Dedifferentiated amniotic fluid mesenchymal stem cell (primary cell): ENCODE results near the gene GORASP2.
"Not testable (repeated sequence)": the region's sequence is repeated elsewhere in the genome, so short reads cannot be mapped to it uniquely, and the experiment has no call there.

Experiments
- DNase-seq: peaks from one replicate; pipeline ENCODE4 v3.0.0-alpha.2; 2016; ENCODE audit errors: extremely low spot score

The GORASP2 gene

DNA sequence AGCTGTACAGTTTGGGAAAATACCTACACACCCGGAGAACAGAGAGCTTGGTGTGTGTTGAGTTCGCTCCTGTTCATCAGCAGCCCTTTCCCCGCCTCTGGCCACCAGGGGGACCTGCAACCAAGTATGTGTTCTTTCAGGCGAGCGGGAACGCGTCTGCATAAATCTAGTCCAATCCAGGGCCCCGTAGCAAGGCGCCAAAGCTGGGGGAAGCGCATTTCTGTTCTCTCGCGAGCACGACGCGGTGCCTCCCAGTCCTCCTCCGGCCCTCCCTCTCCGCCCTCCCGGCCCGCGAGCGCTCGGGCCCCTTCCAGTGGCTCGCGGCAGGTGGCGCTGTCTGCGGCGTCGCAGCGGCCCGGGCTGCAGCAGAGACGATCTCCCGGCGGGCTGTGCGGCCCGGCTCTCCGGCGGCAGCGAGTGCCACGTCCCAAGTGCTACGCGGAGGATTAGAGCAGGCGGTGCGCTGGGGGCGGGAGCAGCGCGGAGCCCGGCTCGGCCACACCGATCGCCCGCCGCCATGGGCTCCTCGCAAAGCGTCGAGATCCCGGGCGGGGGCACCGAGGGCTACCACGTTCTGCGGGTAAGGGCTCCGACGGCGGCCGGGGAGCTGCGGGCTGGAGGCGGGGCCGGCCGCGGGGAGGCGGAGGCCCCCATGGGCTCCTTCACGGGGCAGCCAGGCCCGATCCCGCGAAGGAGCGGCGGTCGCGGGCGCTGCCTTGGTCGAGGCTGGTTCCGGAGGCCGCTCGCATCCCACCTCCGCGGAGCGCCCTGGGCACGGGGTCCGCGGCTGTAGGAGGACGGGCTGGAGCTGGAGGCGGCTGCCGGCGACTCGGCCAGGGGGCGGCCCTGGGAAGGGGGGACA, at the start of gene GORASP2:
TSS of gene GORASP2 (plus strand) at position 430 of the 862 bp plus-strand sequence. CDS start at position 518, 88 bp downstream.
- DNase-seq, result peak; percentile 100

DNA sequence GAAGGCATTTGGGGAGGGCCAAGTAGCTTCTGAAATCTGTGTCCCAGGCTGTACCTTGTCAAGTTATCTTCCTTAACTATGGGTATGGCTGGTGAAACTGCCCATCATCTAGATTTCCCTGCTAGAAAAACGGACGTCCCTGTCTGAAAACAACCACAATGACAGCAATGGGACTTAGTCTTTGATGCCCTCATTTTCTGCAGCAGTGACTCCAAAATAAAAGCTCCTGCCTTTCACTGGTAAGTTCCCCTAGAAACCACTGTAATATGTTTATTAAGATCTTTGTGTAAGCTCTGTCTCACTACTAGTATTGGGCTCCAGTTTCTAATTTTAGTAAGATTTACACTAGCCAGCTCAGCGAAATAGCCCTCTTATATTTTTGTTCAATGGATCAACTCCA, 47.2 kb upstream of the GORASP2 start:
- no peak for DNase-seq

DNA sequence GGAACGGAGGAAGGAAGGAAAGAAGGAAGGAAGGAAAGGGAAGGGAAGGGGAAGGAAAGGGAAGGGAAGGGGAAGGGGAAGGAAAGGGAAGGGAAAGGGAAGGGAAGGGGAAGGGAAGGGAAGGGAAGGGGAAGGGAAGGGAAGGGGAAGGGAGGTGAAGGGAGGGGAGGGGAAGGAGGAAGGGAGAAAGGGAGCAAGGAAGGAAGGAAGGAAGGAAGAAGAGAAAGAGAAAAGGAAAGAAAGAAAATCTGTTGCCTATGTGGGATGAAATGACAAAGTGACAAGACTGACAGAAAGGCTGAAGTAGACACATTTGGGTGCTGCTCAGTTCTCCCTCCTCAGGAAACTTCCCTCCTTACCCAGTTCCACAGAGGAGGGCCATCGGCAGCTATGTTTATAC, 46.3 kb upstream of the GORASP2 start:
- DNase-seq, result no peak

DNA sequence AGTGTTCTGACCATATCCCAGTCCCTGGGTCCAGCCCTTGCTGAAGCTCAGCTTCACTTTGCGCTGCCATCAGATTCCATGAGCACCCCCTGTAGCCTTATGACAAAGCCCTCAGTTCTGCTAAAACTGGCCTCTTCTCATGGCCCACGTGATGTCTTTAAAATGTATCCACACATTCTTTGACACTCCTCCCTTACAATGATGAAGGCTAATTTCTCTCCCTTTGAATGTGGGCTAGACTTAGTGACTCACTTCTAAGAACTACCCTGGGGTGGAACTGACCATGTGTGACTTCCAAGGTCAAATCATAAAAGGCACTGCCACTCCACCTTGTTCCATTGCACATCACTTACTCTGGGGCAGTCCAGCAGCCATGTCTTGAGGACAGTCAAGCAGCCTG, 45.4 kb upstream of the GORASP2 start:
- no peak for DNase-seq

DNA sequence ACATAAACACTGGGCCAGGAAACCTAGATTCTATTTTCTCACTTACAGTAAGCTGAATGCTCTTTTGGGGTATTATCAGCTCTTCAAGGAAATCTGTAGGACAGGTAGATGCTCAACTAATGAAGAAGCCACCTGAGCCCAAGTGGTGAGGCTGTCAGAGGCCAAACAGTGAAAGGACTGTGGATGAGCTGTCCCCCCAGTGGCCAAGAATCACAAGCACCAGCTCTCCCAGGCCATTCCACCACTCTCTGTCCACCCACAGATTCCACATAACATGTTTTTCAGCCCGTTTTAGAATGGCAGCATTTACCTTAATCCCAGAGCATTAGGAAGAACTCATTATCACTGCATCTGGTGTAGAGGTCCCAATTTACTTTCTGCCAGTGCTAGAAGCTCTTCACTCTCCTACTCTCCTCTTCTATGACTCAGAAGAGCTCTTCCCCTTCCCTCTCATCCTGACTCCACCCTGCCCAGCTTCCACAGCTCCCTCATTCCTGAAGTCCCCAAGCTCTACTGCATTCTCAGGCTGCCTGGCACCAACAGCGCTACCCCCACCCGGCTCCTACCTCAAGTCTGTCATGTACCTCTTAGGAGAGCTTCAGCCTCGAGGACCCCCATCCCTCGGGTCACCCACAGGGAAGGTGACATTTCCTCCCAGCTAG, 43.8 kb upstream of the GORASP2 start:
- no peak for DNase-seq

DNA sequence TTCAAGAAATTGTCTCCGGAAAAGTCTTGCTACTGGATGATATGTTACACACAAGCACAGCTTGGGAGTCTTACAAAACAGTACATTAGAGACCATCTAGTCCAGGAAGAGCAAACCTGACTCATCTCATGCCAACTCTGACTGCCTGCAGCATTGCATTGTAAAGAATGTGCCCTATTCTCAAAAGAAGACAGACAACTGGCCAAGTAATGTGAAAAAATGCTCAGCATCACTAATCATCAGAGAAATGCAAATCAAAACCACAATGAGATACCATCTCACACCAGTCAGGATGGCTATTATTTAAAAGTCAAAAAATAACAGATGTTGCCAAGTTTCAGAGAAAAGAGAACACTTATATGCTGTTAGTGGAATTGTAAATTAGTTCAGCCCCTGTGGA, 42.7 kb upstream of the GORASP2 start:
- DNase-seq, result peak; percentile 38

DNA sequence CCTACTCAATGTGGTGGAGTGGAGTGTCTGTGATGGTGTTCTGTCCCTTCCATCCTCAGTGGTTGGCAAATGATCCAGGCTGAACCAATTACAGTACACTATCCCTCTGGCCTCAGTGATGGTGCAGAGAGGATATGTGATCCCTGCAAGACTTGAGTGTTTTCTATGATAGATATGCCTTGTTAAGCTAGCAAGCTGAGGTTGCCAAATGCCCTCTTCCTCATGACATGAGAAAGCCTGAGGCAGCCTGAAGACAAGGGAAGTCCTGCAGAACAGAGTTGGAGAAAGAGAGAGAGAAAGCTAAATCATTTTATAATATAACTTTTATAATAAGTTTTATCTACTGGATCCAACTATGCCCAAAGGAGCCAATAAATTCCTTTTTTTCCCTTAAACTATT, 41.6 kb upstream of the GORASP2 start:
- no peak for DNase-seq

DNA sequence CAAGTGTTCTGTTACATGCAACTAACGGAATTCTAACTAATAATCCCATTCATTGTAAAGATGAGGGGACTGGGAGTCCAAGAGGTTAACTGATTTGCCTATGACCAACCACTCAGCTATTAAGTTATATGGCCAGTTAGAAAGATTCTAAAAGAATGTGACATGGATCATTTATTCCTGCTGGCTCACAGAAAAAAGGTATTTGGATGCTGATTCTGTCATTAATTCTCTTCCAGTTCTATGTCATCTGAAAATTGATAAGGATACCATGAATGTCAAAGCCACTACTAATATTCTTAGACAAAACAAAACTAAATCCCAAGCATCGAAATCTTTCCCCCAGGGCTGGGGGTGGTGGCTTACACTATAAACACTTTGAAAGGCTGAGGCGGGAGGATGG, 41.2 kb upstream of the GORASP2 start:
- DNase-seq, result no peak

DNA sequence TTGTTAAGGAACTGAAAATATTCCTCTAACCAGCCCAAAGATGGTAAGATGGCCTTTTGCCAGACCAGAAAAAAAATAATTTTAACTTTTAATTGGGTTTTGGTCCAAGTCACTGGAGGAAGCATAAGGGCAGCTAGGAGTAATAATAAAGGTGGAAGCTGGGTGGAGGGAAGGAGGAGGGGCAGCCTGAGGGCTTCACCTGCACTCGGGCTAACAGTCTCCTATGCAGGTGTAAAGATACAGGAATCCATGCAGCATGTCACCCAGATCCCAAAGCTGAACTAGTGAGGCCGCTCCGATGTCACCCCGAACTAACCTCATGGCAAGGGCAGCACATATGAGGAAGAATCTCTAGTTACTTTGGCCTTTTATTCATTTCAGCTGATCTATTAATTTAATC, 37.2 kb upstream of the GORASP2 start:
- DNase-seq, result no peak

DNA sequence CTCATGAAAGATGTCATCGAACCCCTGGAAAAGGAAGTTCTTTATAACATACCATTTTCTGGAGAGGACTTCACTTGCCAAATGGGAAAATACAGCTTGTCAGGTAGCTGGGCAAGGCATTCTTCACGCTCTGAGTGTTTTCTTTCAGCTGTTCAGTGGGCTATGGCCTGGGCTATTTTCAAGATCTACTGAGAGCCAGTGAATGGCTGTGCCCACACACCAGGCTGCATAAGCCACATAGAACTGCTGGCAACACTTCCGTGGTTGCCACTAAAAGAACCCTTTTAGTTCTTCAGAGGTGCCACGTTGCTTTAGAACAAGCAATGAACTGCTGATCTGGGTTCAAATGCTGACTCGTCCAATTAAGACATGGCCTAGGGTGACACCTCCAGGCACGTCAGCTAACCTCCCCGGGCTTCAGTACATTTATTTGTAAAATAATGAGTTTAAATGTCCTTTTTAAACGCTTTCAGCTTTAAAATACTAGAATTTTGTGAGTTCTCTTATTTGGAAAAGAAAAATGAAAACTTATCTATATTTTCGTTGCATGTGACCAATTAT, 36.6 kb upstream of the GORASP2 start:
- no peak for DNase-seq

DNA sequence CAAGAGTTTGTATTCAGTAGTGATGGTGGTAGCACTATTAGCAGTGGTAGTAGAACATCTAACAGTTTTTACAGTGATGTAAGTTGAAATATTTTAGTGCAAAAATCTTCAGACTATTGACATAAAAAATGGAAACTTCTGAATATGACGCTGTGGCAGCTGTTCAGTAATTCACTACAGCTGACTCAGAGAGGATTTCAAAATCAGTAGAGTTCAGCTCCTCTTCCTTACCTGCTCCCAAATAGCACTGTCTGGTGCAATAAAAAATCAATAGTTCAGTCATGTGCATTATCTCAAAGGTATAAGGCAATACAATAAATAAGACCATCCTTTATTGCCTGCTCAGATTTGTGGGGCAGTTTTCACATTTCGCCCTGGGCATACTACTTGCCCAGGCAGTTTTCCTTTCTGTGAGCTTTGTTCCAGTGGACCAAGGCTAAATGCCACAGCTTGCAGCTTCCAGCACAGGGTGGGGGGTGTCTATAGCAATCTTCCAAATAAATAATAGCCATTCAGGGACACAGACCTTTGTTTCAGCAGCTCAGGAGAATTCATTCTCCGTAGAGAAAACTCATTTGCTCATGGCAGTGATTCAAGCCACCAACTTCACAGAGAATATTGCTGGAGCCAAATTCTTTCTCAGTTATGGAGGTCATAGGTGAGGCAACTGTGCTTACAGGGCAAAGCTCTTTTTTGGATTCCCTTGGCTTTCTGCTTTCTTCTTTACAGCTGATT, 33.9 kb upstream of the GORASP2 start:
- no peak for DNase-seq

DNA sequence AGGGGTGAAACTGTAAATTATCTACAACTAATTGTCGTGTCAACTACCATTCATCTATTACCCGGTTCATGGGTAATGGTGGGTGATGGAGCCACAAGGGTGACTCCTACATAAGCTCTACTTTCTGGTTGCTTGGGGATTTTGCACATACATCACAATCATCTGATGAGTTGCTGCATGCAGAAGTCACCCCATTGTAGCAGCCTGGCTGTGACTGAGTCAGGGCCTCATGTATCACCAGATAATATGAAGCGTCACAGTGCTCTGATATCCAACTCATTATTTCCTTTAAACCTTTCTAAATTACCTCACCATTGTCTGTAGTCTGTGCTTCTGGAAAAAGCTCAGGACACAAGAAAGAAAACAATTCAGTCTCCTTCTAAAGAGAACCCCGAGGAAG, 32.4 kb upstream of the GORASP2 start:
- DNase-seq, result no peak

DNA sequence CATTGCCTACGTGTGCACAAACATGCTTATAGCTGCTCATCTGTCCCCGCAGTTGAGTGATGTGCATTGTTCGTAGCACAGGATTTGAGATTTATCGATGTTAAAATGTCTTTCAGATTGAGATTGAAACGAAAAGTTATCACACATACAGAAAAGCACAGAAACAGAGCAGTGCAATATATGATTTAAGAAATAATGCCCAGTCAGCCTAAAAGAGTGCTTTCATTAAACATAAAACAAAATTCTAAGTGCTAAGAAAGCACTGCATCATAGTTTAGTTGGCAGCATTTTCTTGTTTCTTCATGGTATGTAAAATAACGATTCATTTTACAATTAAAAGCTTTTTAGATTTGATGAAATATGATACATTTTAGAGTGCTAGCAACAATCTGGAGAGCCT, 31.9 kb upstream of the GORASP2 start:
- DNase-seq, result no peak

DNA sequence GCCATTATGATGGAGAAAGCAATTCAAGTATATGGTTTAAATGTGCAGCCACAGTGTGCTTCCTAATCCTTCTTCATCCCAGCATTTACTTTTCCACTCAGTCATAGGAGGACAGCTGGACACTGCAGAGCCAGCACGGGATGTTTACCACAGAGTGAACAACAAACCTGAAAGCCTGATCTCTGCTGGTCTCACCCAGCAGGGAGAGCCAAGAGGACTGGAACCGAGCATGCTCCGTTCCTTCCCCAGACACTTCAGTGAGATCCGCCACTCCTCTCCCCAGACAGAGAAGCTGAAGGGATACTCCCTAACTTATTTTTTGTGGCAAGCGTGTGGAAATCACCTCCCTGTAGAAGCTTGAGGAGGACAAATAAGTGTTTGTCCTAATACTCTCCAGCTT, 23.2 kb upstream of the GORASP2 start:
- no peak for DNase-seq

DNA sequence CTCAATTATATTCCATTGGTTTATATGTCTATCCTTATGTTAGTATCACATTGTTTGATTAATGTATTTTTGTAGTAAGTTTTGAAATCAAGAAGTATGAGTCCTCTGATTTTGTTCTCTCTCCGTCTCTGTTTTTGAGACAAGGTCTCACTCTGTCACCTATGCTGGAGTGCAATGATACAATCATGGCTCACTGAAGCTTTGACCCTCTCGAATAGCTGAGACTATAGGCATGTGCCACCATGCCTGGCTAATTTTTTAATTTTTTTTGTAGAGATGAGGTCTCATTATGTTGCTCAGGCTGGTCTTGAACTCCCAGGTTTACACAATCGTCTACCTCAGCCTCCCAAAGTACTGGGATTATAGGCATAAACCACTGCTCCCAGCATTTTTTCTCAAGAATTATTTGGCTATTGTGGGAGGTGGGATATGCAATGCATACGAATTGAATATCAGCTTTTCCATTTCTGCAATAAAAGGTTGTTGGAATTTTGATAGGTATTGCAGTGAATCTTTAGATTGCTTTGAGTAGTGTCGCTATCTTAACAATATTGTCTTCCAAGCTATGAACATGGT, 17.7 kb upstream of the GORASP2 start:
- no peak for DNase-seq

DNA sequence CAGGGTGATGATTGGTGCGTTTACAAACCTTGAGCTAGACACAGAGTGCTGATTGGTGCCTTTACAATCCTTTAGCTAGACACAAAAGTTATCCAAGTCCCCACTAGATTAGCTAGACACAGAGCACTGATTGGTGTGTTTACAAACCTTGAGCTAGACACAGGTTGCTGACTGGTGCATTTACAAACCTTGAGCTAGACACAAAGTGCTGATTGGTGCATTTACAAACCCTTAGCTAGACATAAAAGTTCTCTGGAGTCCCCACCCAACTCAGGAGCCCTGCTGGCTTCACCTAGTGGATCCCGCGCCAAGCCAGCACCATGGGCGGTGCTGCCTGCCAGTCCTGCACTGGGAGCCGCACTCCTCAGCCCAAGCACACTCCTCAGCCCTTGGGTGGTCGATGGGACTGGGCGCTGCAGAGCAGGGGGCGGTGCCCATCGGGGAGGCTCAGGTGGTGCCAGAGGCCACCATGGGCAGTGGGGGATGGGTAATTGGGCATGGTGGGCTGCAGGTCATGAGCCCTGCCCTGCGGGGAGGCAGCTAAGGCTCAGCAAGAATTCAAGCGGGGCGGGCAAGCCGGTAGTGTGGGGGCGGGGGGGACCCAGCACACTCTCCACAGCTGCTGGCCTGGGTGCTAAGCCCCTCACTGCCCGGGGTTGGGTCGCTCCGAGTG, 13.9 kb upstream of the GORASP2 start:
- not testable (repeated sequence) for DNase-seq

DNA sequence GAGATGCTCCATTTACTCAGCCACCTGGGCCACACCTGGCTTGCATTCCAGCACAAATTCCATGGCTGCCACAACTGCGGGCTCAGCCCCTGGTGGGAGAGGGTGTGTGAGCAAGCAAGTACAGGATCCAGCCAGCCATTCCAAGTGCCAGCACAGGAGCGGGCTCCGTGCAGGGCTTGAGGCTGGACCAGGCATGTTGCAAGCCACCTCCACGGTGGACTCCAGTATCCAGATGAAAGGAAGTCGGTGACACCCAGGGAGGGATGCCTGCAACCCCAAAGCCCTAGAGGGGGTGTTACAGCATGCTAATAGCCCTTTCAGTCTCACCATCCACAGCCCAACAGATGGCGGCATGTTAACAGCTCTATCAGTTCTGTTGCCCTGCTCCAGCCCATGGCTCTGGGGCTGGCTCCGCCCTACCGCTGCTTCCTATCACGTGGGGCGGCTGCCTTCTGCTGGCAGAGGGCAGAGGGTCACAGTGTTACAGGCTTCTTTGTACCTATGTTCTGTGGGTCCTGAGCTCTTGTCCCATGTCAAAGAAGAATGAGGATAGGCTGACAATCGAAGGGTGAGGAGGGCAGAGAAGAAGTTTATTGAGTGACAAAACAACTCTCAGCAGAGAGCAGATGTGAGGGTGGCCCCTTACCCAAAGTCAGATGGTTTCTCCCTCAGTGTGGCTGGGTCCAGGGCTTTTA, 11.7 kb upstream of the GORASP2 start:
- DNase-seq, result no peak

DNA sequence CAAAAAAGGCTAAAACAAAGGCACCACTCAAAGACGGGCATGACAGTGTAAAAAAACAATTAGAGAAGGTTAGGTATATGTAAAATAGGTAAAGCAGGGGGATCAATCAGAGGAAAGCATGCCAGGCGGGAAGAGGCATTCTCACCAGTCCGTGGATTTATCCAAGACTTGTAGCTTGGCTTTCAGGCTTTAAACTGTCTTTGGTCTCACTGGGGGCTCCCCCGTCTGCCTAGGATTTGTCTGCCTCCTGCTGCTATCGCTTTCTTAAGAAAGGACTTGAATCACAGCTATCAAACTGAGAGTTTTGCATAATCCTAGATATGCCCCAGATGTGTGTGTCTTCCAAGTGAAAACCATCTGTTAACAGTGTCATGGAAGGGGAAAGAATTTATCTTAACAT, 11.1 kb upstream of the GORASP2 start:
- no peak for DNase-seq

DNA sequence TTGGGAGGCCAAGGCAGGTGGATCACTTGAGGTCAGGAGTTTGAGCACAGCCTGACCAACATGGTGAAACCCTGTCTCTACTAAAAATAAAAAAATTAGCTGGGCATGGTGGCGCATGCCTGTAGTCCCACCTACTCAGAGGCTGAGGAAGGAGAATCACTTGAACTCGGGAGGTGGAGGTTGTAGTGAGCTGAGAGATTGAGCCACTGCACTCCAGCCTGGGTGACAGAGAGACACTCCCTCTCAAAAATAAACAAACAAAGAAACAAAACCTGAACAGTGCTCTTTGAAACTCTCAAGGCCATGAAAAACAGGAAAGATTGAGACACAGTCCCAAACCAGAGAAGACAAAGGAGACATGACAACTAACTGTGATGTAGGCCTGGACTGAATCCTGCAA, 7.2 kb upstream of the GORASP2 start:
- DNase-seq, result not testable (repeated sequence)

DNA sequence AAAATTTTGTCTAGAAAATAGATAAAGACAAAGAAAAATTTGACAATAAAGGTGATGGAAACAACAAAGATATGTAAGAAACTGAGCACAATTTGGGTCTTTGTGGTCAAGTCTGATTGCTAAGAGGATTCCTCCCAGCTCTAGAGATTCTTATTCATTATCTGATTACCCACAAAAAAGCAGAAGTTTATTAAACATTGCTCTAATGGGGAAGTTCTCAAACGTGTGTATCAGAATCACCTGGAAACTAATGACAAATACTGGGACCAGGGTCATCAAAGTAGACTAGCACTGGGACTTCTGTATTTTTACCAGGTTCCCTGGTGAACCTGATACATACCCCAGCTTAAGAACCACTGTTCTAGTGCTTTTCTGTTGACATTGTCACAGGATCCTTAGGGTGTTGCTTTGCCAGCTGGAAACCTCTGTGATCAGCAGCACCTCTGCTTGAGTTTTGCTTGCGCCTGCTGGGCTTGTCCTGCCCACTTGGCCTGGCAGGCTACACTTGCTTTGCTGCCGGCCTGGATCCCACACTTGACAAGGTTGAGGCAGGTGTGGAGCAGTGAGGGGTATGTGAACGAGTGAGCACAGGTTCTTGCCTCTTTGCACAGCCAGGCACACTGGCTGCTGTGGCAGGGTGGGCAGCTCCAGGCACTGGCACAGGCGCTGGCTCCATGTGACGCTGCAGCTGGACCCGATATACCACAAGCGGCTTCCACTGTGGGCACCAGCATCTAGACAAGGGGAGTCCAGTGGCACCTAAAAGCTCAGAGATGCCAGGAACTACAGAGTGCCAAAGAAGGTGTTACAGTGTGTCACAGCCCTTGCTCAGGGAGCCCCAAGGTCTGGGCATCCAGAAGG, 6.2 kb upstream of the GORASP2 start:
- DNase-seq, result no peak
